HEK293 (cell line): ENCODE data around the gene FSTL5.

ENCODE experiments used
- CTCF ChIA-PET: fragments of 350-600 bp; formaldehyde crosslinking; extraction: SDS; loops from one replicate; lab custom pipeline; 2021; ENCODE audit warnings: antibody characterized with exemption; lab: Yijun Ruan, JAX
- POLR2A ChIA-PET: fragments of 300-600 bp; formaldehyde crosslinking; extraction: SDS; loops from one replicate; lab custom pipeline; 2020; ENCODE audit warnings: antibody characterized with exemption, inconsistent platforms; lab: Yijun Ruan, JAX
- H3K27ac ChIP-seq: fragments of 200-500 bp; sonication (Bioruptor generic); 2 replicates; pipeline ENCODE4 v1.5.1; 2014; ENCODE audit warnings: low read depth, low read length, control low read depth, inconsistent platforms; ENCODE audit errors: extremely low read depth
- H3K36me3 ChIP-seq, 2 experiments: fragments of 200-500 bp in 1 of 2; sonication (Bioruptor generic) in 1 of 2; 1 replicate in 1 of 2; 2 replicates in 1 of 2; pipeline ENCODE4 v1.5.1; 2014 to 2017; ENCODE audit warnings: inconsistent platforms in 2 of 2, low read length in 2 of 2; ENCODE audit not compliant: control insufficient read depth in 2 of 2, insufficient read depth in 1 of 2
- H3K4me1 ChIP-seq: fragments of 200-500 bp; sonication (Bioruptor generic); 2 replicates; pipeline ENCODE4 v1.5.1; 2014; ENCODE audit warnings: mild to moderate bottlenecking, low read length, inconsistent platforms; ENCODE audit not compliant: control insufficient read depth, insufficient read depth
- H3K4me3 ChIP-seq: 2 replicates; pipeline ENCODE4 v1.5.1; 2011; ENCODE audit warnings: low read depth, mild to moderate bottlenecking, control low read depth, low read length, moderate library complexity
- H3K9me3 ChIP-seq: fragments of 200-500 bp; sonication (Bioruptor generic); 2 replicates; pipeline ENCODE4 v1.5.1; 2014; ENCODE audit warnings: low read depth, low read length, inconsistent platforms; ENCODE audit not compliant: control insufficient read depth, insufficient read depth
- GLIS2 ChIP-seq: fragments of 450-650 bp; formaldehyde crosslinking; IDR thresholded peaks from 2 replicates; pipeline ENCODE4 v1.5.1; 2016; ENCODE audit warnings: missing biosample characterization, missing genetic modification characterization
- HOXD13 ChIP-seq: sonication (generic); formaldehyde crosslinking; IDR thresholded peaks from 2 replicates; pipeline ENCODE4 v1.8.0; 2022; ENCODE audit warnings: missing genetic modification reagents, borderline replicate concordance
- MZF1 ChIP-seq: fragments of 450-650 bp; formaldehyde crosslinking; IDR thresholded peaks from 2 replicates; pipeline ENCODE4 v1.5.1; 2017; ENCODE audit warnings: missing biosample characterization, missing genetic modification characterization, borderline replicate concordance
- ZNF37A ChIP-seq: fragments of 450-650 bp; IDR thresholded peaks from 2 replicates; pipeline ENCODE4 v1.5.1; 2018; ENCODE audit warnings: missing biosample characterization, missing genetic modification characterization
- ZNF529 ChIP-seq: fragments of 450-650 bp; formaldehyde crosslinking; IDR thresholded peaks from 2 replicates; pipeline ENCODE4 v1.5.1; 2017; ENCODE audit warnings: missing genetic modification characterization, missing biosample characterization; ENCODE audit not compliant: insufficient replicate concordance
- ZNF610 ChIP-seq: fragments of 450-650 bp; formaldehyde crosslinking; IDR thresholded peaks from 2 replicates; pipeline ENCODE4 v1.5.1; 2016; ENCODE audit warnings: missing biosample characterization, missing genetic modification characterization, borderline replicate concordance
- ZNF624 ChIP-seq: fragments of 450-650 bp; formaldehyde crosslinking; IDR thresholded peaks from 2 replicates; pipeline ENCODE4 v1.5.1; 2017; ENCODE audit warnings: missing biosample characterization, missing genetic modification characterization
- ZNF658 ChIP-seq: fragments of 450-650 bp; formaldehyde crosslinking; IDR thresholded peaks from 2 replicates; pipeline ENCODE4; 2016; ENCODE audit warnings: missing biosample characterization, missing genetic modification characterization
- ZNF670 ChIP-seq: fragments of 450-650 bp; formaldehyde crosslinking; IDR thresholded peaks from 2 replicates; pipeline ENCODE4 v1.5.1; 2016; ENCODE audit warnings: missing biosample characterization, missing genetic modification characterization, low read depth
- ZNF677 ChIP-seq: fragments of 450-650 bp; IDR thresholded peaks from 2 replicates; pipeline ENCODE4 v1.5.0; 2018; ENCODE audit warnings: missing biosample characterization, mild to moderate bottlenecking, missing genetic modification characterization, moderate library complexity
- ZNF701 ChIP-seq: fragments of 450-650 bp; formaldehyde crosslinking; IDR thresholded peaks from 2 replicates; pipeline ENCODE4 v1.5.1; 2016; ENCODE audit warnings: missing biosample characterization, missing genetic modification characterization
- TF ChIP-seq, protein P1 (sequence below): fragments of 450-650 bp; formaldehyde crosslinking; conservative IDR thresholded peaks from 2 replicates; pipeline ENCODE4 v1.5.1; 2016; ENCODE audit warnings: low read depth, missing biosample characterization, missing genetic modification characterization
- TF ChIP-seq, protein P2 (sequence below): fragments of 450-650 bp; formaldehyde crosslinking; IDR thresholded peaks from 2 replicates; pipeline ENCODE4 v1.5.1; 2016; ENCODE audit warnings: missing biosample characterization, missing genetic modification characterization
- TF ChIP-seq, protein P3 (sequence below): fragments of 450-650 bp; formaldehyde crosslinking; IDR thresholded peaks from 2 replicates; pipeline ENCODE4 v1.5.1; 2017; ENCODE audit warnings: missing biosample characterization, mild to moderate bottlenecking, missing genetic modification characterization, moderate library complexity
- TF ChIP-seq, protein P4 (sequence below): fragments of 450-650 bp; formaldehyde crosslinking; IDR thresholded peaks from 2 replicates; pipeline ENCODE4 v1.5.1; 2017; ENCODE audit warnings: missing biosample characterization, missing genetic modification characterization
- TF ChIP-seq, protein P5 (sequence below): fragments of 450-650 bp; formaldehyde crosslinking; conservative IDR thresholded peaks from 2 replicates; pipeline ENCODE4 v1.5.1; 2016; ENCODE audit warnings: low read depth, missing biosample characterization, missing genetic modification characterization

The FSTL5 gene

DNA sequence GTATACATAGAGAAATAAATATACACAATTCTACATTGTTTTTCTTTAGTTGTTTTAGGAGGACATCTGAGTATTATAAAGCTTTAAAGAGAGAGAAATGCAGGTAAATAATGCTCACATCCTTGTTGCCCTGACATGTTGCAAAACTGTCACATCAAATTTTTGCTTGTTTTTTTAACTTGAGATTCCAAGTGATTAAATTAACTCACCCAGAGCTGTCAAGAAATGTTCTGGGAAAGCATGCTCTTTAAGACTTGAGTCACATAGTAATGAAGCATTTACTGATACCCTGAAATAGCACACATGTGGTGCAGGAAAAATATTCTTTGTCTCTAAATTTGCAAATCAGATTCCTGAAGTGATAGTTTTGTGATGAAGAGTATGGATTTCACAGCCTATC, 665.6 kb downstream of the FSTL5 start:
- POLR2A ChIA-PET = no interaction called here
- Histone ChIP-seq H3K4me3 (no peak overlapping the region), H3K36me3 (no peaks in the 10 kb centered on the region), H3K27ac (no peak overlapping the region), H3K9me3 (no peaks in the 10 kb centered on the region), H3K4me1 (no peaks in the 10 kb centered on the region)
- TF ChIP-seq, protein P1, sequence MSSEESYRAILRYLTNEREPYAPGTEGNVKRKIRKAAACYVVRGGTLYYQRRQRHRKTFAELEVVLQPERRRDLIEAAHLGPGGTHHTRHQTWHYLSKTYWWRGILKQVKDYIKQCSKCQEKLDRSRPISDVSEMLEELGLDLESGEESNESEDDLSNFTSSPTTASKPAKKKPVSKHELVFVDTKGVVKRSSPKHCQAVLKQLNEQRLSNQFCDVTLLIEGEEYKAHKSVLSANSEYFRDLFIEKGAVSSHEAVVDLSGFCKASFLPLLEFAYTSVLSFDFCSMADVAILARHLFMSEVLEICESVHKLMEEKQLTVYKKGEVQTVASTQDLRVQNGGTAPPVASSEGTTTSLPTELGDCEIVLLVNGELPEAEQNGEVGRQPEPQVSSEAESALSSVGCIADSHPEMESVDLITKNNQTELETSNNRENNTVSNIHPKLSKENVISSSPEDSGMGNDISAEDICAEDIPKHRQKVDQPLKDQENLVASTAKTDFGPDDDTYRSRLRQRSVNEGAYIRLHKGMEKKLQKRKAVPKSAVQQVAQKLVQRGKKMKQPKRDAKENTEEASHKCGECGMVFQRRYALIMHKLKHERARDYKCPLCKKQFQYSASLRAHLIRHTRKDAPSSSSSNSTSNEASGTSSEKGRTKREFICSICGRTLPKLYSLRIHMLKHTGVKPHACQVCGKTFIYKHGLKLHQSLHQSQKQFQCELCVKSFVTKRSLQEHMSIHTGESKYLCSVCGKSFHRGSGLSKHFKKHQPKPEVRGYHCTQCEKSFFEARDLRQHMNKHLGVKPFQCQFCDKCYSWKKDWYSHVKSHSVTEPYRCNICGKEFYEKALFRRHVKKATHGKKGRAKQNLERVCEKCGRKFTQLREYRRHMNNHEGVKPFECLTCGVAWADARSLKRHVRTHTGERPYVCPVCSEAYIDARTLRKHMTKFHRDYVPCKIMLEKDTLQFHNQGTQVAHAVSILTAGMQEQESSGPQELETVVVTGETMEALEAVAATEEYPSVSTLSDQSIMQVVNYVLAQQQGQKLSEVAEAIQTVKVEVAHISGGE (tag by site-specific recombination) = no peak
- no peak for TF ChIP-seq ZNF610 (tag by site-specific recombination)
- no peak for TF ChIP-seq HOXD13 (CRISPR knock-in tag)
- CTCF ChIA-PET = no interaction called here

DNA sequence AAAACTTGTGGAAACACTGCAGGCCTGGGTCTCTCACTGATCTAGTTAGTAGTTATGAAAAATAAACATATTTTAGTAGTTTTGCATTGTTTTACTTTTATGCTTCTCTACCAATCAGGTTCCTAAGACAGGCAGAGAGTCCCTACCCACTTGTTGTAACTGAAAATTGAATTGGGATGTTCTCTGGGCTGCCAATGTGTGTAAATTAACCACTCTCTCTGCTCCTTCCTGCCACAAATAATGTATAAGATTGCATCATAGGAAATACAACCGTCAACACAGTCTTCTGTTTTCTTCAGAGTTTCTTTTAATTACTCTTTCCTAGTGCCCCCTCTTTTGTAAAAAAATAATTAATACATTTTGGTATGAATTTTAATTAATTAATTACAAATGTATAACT, 677.3 kb downstream of the FSTL5 start:
- POLR2A ChIA-PET = no interaction called here
- TF ChIP-seq, protein P2, sequence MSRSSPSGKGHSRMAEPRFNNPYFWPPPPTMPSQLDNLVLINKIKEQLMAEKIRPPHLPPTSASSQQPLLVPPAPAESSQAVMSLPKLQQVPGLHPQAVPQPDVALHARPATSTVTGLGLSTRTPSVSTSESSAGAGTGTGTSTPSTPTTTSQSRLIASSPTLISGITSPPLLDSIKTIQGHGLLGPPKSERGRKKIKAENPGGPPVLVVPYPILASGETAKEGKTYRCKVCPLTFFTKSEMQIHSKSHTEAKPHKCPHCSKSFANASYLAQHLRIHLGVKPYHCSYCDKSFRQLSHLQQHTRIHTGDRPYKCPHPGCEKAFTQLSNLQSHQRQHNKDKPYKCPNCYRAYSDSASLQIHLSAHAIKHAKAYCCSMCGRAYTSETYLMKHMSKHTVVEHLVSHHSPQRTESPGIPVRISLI (tag by site-specific recombination) = no peak
- no peak for TF ChIP-seq ZNF701 (tag by site-specific recombination)
- TF ChIP-seq ZNF670 = no peak
- no peak for TF ChIP-seq ZNF624 (tag by site-specific recombination)
- H3K4me3 ChIP-seq = no peak overlapping the region
- no peaks in the 10 kb centered on the region for H3K4me1 ChIP-seq
- CTCF ChIA-PET = no interaction called here
- no peaks in the 10 kb centered on the region for H3K9me3 ChIP-seq
- H3K27ac ChIP-seq = no peak overlapping the region
- no peaks in the 10 kb centered on the region for H3K36me3 ChIP-seq

DNA sequence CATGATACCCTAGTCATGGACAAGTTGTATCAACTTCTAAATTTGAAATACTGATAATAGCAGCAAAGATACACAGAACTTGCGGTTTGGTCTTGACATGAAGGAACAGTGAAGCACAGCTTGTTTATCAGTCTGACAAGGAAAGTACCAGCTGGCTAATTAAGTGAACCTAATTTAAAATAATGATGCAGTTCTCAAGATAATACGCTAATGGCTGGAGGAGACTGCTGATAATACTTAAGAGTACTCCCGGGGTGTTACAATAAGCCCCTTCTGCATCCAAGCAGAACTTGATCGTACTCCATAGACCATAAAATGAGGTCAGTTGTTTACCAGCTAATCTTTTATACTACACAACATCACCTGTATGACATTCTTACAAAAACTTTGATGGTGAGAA, 697.5 kb downstream of the FSTL5 start:
- Histone ChIP-seq H3K4me3 (no peak overlapping the region), H3K9me3 (no peaks in the 10 kb centered on the region), H3K27ac (no peak overlapping the region), H3K36me3 (no peaks in the 10 kb centered on the region), H3K4me1 (no peaks in the 10 kb centered on the region)
- POLR2A ChIA-PET = no interaction called here
- TF ChIP-seq ZNF677 (no peak), ZNF658 (tag by site-specific recombination) (no peak), ZNF37A (tag by site-specific recombination) (no peak)
- TF ChIP-seq, protein P3, sequence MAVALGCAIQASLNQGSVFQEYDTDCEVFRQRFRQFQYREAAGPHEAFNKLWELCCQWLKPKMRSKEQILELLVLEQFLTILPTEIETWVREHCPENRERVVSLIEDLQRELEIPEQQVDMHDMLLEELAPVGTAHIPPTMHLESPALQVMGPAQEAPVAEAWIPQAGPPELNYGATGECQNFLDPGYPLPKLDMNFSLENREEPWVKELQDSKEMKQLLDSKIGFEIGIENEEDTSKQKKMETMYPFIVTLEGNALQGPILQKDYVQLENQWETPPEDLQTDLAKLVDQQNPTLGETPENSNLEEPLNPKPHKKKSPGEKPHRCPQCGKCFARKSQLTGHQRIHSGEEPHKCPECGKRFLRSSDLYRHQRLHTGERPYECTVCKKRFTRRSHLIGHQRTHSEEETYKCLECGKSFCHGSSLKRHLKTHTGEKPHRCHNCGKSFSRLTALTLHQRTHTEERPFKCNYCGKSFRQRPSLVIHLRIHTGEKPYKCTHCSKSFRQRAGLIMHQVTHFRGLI (tag by site-specific recombination) = no peak
- CTCF ChIA-PET = no interaction called here

DNA sequence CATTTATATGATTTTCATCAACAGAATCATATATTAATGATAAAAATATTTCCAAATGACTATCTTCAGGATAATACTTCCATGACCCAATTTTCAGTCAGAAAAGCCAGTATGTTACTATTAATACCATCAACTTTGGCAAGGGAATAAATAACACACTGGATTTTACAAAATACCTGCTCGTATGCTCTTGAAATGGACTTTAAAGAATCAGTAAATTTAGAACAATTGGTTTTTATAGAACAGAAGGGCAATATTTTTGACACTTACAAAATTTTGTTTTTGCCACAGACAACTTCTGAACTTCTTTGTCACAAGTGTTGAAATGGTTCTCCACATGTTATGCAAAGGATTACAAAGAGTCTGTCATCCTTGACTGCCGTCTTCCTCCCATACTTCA, 700.4 kb downstream of the FSTL5 start:
- Histone ChIP-seq H3K9me3 (no peaks in the 10 kb centered on the region), H3K4me1 (no peaks in the 10 kb centered on the region), H3K36me3 (no peaks in the 10 kb centered on the region), H3K27ac (no peak overlapping the region), H3K4me3 (no peak overlapping the region)
- ChIA-PET POLR2A (no interaction called here), CTCF (no interaction called here)
- TF ChIP-seq, protein P4, sequence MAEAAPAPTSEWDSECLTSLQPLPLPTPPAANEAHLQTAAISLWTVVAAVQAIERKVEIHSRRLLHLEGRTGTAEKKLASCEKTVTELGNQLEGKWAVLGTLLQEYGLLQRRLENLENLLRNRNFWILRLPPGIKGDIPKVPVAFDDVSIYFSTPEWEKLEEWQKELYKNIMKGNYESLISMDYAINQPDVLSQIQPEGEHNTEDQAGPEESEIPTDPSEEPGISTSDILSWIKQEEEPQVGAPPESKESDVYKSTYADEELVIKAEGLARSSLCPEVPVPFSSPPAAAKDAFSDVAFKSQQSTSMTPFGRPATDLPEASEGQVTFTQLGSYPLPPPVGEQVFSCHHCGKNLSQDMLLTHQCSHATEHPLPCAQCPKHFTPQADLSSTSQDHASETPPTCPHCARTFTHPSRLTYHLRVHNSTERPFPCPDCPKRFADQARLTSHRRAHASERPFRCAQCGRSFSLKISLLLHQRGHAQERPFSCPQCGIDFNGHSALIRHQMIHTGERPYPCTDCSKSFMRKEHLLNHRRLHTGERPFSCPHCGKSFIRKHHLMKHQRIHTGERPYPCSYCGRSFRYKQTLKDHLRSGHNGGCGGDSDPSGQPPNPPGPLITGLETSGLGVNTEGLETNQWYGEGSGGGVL (tag by site-specific recombination) = no peak
- TF ChIP-seq, protein P5, sequence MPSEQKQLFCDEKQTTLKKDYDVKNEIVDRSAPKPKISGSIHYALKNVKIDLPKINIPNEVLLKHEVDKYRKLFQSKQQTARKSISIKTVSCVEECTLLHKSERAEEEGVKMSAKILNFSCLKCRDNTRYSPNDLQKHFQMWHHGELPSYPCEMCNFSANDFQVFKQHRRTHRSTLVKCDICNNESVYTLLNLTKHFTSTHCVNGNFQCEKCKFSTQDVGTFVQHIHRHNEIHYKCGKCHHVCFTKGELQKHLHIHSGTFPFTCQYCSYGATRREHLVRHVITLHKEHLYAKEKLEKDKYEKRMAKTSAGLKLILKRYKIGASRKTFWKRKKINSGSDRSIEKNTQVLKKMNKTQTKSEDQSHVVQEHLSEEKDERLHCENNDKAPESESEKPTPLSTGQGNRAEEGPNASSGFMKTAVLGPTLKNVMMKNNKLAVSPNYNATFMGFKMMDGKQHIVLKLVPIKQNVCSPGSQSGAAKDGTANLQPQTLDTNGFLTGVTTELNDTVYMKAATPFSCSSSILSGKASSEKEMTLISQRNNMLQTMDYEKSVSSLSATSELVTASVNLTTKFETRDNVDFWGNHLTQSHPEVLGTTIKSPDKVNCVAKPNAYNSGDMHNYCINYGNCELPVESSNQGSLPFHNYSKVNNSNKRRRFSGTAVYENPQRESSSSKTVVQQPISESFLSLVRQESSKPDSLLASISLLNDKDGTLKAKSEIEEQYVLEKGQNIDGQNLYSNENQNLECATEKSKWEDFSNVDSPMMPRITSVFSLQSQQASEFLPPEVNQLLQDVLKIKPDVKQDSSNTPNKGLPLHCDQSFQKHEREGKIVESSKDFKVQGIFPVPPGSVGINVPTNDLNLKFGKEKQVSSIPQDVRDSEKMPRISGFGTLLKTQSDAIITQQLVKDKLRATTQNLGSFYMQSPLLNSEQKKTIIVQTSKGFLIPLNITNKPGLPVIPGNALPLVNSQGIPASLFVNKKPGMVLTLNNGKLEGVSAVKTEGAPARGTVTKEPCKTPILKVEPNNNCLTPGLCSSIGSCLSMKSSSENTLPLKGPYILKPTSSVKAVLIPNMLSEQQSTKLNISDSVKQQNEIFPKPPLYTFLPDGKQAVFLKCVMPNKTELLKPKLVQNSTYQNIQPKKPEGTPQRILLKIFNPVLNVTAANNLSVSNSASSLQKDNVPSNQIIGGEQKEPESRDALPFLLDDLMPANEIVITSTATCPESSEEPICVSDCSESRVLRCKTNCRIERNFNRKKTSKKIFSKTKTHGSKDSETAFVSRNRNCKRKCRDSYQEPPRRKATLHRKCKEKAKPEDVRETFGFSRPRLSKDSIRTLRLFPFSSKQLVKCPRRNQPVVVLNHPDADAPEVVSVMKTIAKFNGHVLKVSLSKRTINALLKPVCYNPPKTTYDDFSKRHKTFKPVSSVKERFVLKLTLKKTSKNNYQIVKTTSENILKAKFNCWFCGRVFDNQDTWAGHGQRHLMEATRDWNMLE (tag by site-specific recombination) = no peak
- TF ChIP-seq ZNF529 (tag by site-specific recombination) (no peak), MZF1 (tag by site-specific recombination) (no peak), GLIS2 (tag by site-specific recombination) (no peak)
